Nucleus accumbens (tissue), 56 donors: Measurements from ENCODE around the gene C12orf60.
A peak's percentile ranks its signal among the peaks of the same experiment; 100 is the strongest.
"Not testable (repeated sequence)": the region's sequence is repeated elsewhere in the genome, so short reads cannot be mapped to it uniquely, and the experiment has no call there.

Experiments
- DNase-seq, 56 donors: peaks; one replicate each; lab custom pipeline; 2025; lab: John Stamatoyannopoulos, UW

C12orf60 gene, protein sequence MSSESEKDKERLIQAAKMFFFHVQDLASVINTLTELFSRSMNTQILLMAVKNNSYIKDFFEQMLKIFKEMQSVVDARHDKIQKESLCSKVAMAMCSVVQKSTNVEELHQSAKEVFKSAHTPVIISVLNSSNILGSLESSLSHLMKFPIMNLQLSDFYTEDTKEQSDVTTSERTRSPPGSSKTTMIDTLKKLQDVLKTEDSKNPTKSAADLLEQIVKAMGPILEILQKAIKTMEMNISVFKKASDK

DNA sequence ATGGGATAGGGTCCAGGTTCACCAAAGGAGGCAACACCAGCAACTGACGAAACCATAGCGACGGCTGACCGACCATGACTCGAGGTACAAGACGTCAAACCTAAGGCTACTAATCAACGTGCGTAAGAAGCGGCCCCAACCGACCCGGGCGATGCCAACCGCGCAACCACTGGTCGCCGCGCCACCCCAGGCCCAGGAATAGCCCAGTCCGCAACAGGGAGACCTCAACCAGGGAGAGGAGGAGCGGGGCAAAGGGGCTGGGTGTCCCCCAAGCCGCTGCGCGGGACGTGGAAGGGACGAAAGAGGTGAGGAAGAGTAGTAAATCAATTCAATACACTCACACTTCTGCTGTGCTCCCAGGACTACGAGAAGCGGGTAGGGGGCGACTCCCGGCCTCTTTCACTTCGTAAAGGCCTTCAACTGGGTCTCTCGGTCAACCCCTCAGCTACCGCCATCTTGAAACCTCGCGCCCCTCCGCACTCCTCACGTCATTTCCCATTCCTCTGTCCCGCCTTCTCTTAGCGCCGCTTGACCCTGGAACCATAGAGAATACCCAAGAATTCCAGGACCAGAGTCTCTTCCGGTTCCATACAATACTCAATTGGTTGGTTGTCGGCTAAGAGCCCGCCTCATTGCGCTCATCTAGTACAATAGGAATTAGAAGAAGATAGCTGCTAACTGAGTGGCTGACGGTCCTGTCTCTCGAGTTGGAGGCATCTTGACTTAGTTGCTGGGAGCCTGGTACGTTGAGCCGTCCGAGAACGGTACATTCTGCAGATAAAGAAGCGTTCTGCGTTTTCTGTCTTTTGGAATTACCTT, at the start of gene C12orf60, which contains the start of gene WBP11:
Gene C12orf60 (plus strand): TSS at position 660 of the 819 bp plus-strand sequence. CDS start 19,266 bp downstream, outside the sequence.
Gene WBP11 (minus strand): TSS at position 468 of the 819 bp plus-strand sequence. CDS start 2,095 bp downstream, outside the sequence.
- peak; percentile 43 to 99 (median 93) for DNase-seq

DNA sequence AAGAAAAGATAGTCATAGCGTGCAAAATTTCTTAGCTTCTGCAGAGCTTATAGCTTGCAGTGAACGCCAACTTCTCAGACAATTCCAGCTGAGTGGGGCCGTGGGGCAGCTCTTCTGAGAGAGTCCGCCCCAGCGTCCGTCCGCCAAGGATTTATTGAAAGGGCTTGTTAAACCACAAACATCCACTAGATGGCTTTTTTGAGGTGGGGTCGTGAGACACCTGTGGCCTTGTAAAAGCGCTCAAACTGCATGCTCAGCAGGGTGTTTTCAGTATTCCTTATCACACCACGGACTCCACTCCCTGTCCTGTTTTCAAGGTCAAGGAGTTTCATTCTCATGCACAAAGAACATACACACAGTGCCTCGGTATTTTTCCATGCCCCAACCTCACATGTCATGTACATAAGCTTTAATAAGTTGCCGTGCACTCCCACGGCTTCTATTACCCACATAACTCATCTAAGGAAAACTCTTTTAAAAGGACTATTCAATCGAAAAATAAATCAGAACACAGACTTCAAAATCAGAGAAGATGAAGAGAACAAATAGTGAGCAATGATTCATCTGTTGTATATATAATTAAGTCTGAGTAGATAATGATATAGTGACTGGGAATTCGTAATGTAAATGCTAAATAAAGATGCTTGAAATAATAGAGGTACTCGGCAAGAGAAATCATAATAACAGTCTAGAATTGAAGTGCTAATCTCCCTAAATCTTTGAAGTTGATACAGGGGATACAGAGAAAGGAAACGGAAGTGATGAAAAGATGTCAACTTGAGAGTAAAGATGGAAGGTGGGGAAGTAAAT, 46.9 kb upstream of the C12orf60 start:
- DNase-seq: peak in 9 of 56 donors; percentile 3 to 24 (median 15)

DNA sequence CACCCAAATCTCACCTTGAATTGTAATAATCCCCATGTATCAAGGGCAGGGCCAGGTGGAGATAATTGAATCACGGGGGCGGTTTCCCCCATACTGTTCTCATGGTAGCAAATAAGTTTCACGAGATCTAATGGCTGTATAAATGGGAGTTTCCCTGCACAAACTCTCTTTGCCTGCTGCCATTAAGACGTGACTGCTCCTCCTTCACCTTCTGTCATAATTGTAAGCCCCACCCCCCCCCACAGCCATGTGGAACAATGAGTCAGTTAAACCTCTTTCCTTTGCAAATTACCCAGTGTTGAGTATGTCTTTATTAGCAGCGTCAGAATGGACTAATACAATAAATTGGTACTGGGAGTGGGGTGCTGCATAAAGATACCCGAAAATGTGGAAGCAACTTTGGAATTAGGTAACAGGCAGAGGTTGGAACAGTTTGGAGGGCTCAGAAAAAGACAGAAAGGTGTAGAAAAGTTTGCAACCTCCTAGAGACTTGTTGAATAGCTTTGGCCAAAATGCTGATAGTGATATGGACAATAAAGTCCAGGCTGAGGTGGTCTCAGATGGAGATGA, 43.7 kb upstream of the C12orf60 start:
- DNase-seq: not testable (repeated sequence)

- no peak for DNase-seq
Observed at GRCh38 chr12:14765398-14765797, 38.1 kb upstream of the C12orf60 start.

DNA sequence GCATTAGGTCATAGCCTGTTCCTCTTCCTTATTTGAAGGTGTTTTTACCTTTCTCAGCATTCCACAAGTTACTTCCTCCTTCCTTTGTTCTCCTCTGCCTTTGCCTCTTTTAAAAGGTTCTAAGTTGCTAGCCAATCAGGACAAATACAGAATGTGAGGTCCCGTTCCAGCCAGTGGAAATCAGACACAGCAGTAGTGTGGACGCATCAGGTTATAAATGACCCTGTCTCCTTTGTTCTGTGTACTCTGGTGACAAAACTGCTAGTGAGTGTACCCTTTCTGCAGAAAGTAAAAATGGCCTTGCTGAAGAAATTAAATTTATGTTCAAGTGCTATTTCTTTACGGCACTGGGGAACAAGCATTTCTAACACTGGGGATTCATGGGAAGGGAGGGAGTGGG, 37.5 kb upstream of the C12orf60 start:
- not testable (repeated sequence) for DNase-seq

DNA sequence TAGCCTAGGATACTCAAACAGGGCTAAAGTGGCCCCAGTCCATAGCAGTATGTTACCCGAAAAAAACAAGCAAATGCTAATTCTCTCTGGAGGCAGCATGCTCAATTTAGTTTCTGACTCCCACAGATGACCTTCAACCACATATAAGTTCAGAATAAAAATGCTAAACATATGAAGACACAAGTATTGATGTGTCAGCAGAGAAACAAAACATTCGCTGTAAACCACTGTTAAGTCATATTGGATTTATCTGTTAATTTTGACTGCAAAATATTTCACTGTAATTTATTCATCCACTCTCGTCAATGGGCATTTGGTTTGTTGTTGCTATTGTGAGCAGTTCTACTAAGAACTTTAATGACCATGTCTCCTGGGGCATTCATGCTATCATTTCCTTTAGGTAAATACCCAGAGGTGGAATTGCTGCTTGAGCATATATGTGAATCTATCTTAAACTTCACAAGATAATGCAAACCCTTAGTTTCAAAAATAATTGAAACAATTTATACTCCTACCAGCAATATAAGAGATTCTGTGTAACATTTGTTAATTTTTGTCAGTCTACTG, 36.7 kb upstream of the C12orf60 start:
- no peak for DNase-seq

- no peak for DNase-seq
Observed at GRCh38 chr12:14767617-14768016, 35.9 kb upstream of the C12orf60 start.

DNA sequence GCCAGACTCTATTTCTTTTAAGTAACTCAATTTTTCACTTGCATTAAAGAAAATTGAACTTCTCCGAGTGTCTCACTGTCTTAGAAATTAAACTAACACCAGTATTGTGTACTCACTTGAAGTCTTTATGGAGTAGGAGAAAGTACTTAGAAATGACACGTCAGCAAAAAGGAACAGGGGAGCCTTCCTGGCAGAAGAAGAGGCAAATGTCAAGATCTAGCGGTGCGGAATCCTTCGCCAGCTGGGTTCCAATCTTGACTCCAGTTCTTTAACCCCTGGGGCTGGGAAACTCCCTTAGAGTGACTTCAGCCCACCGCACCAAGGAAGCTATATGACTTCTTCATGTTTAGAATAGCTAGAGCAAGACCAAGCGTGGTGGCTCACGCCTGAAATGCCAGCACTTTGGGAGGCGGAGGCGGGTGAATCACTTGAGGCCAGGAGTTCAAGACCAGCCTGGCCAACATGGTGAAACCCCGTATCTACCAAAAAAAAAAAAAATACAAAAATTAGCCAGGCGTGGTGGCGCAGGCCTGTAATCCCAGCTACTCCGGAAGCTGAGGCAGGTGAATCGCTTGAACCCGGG, 34.6 kb upstream of the C12orf60 start:
- DNase-seq: no peak

- DNase-seq: peak in 9 of 56 donors; percentile 20 to 58 (median 43)
Observed at GRCh38 chr12:14769466-14769968, 34.0 kb upstream of the C12orf60 start.

DNA sequence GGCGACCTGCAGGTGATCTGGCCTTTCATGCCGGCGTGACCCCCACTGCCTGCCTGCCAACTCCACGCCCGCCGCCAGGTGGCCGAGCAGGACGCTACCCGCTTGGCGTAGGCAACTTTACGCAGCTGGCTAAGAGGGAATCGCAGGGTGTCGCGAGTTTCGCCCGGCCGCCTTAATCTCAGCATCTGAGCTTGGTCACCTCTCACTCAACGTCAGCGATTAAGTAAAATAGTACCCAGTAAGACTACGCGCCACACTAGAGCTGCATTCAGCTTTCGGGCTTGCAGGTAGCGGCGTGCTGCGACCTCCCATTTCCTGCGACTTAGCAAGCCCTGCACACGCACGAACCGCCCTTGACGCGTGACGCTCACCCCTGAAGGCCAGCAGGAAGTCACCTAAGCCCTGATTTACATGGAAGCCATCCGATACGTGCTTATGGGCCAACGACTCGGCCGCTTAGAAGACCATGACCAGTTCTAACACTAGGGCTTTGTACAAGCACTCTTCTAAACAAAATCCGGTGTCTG, 33.4 kb upstream of the C12orf60 start:
- peak in 53 of 56 donors; percentile 15 to 82 (median 56) for DNase-seq

DNA sequence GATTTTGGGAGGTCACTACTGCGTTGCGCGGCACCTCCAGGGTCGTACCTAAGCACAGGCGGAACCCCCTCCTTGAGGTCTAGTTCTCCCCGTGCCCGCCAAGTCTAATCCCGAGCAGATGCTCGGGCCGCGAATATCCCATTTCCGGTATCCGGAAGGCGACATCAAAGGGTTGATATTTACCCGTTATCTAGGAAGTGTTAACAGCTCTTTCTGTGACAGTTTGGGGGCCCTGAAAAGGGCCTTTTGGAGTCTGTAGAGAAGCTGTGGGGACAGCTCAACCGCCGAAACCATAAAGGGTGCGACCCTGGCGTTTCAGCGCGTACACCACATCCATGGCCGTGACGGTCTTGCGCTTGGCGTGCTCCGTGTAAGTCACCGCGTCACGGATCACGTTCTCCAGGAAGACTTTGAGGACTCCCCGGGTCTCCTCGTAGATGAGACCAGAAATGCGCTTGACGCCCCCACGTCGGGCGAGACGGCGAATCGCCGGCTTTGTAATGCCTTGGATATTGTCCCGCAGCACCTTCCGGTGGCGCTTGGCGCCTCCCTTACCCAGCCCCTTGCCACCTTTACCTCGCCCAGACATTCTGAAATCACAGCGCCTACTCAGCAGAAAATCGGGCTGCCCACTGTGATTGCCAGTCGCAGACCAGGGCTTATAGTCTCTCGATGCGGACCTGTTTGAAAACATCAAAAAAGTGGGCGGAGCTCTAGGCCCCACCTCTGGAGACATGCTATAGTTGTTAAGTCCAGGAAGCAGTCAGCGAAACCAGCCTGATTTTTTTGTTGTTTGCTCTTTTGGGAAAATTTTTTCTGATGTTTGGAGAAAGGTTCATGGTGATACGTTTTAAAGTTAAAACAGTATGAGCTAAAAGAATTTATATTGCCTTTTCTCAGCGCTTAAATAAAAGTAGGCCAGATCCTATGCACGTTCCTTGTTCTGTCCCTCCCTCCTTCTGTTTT, 32.7 kb upstream of the C12orf60 start:
- peak in 55 of 56 donors; percentile 41 to 94 (median 81) for DNase-seq

GRCh38 chr12:14771651-14772137, 31.8 kb upstream of the C12orf60 start:
- DNase-seq: no peak

DNA sequence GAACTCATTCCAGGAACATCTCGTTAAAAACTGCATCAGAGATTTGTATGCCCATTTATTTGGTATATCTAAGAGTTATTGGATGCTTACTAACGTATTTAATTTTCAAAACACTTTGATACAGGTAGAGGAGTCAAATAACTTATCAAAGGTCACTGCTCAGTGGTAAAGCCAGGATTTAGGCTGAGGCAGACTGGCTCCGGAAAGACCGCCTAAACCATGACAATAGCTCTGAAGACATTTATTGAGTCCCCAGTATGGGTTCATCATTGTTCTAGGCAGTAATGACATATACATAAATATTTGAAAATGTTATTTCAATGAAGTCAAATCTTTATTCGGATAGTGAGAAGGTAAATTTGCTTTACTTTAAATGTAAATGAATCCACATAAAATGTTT, 30.5 kb upstream of the C12orf60 start:
- DNase-seq: no peak

DNA sequence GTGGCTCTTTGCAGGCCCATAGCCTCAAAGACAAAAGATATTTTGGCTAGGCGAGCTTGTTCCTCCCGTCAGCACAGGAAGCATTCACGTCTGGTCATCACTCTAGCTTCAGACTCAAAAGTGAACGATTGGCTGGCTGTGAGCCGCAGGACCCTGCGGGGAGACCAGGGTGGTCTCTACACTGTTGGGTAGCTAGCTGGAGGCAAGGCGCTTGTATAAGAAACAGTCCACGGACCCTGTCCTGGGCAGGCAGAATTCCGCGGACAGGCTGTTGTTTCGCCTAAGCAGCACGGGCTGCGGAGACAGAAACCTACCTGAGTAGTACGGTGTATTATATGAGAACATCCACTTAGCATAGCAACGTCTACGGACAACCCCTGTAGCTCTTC, 29.8 kb upstream of the C12orf60 start:
- DNase-seq: peak in 4 of 56 donors; percentile 28 to 45 (median 36)

DNA sequence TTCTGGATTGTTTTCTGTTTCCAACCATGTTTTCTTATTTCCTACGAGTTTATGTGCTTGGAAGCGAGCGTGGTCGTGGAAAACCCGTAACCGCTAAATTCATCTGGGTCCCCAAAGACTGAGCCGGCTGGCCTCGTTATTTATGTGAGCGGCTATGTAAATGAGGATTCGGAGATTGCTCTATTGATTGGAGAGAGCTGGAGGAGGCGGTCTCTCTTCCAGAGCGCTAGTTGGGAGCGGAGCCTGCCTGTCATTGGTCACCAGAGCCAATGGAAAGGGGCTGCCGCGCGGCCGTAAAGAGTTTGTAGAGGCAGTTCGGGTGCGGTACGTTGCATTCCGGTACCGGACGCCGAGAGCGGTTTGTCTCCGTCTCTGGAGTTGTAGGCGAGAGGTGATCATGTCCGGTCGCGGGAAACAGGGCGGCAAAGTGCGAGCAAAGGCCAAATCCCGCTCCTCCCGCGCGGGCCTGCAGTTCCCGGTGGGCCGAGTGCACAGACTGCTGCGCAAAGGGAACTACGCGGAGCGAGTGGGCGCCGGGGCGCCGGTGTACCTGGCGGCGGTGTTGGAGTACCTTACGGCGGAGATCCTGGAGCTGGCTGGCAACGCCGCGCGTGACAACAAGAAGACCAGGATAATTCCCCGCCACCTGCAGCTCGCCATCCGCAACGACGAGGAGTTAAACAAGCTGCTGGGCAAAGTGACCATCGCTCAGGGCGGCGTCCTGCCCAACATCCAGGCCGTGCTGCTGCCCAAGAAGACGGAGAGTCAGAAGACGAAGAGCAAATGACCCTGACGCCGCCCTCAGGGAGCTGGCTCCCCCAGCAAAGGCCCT, 29.2 kb upstream of the C12orf60 start:
- peak; percentile 42 to 96 (median 88) for DNase-seq

DNA sequence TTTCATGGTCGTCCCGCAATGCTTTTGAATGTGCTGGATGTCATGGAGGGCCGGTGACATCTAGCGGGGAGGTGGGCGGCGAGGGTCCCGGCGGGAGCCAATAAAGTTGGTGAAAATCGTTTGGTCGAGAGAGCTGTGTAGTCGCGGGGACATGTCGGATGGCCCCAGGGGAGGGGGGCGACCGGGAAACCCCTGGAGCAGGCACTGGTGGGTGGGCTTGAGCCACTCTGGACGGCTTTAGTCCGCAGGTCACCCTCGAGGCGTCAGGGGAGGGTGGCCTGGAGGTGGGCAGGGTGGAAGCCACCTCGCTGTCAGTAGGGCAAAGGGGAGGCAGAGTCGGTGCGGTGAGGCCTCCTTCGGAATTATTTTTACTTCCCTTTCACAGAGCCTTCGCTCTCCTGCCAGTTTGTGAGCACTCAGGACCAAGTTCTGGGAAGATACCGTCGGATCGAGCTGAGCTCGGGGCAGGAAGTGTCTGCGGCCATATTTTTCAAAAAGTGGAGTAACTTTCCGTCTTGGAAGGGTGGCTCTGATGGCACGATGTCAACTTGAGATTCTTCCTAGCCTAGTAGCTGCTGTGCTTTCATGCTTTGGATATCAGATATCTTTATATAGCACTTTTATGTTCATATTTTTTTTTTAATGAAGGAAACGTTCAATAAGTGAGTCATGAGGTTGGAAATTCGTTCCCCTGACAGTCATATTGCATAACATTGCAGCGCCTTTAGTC, 28.4 kb upstream of the C12orf60 start:
- peak in 15 of 56 donors; percentile 21 to 66 (median 50) for DNase-seq
